ENCODE measurements around the gene EFCAB14.
A peak's percentile ranks its signal among the peaks of the same experiment; 100 is the strongest.

DNA sequence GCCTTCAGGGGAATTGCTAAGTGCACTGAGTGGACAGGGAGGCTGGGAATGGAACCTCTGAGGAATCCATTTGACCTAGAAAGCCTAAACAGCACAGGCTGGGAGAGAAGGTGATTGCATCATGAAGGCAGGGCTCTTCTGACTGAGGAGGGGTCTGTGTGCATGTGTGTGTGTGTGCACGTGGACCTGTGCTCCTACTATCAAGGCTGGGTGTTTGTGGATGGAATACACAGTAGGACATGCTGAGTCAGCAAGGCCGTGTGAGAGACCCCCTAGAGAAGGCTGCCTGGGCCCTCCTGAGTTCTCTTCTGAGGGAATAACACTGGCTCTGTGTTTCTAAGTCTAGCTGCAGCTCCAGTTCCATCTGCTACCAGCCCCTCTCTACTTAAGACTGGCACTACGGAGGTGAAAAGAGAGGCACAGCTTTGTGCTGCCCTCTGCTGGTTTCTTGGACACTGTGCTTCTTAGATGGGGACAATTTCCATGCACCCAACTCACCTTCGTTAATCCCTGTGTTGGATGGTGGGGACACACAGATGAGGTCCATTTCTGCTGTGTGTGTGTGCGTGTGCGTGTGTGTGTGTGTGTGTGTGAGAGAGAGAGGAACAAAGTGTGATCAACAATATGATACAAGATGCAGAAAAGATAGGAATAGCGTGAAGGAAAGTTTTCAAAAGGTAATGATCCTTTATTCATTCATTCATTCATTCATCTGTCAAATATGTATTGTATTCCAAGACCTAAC is 6.2 kb upstream of the EFCAB14 start:
- TF ChIP-seq, protein P1, sequence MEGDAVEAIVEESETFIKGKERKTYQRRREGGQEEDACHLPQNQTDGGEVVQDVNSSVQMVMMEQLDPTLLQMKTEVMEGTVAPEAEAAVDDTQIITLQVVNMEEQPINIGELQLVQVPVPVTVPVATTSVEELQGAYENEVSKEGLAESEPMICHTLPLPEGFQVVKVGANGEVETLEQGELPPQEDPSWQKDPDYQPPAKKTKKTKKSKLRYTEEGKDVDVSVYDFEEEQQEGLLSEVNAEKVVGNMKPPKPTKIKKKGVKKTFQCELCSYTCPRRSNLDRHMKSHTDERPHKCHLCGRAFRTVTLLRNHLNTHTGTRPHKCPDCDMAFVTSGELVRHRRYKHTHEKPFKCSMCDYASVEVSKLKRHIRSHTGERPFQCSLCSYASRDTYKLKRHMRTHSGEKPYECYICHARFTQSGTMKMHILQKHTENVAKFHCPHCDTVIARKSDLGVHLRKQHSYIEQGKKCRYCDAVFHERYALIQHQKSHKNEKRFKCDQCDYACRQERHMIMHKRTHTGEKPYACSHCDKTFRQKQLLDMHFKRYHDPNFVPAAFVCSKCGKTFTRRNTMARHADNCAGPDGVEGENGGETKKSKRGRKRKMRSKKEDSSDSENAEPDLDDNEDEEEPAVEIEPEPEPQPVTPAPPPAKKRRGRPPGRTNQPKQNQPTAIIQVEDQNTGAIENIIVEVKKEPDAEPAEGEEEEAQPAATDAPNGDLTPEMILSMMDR (IDR thresholded peaks at IDR 0.05; ENCODE audit: extremely low read depth in 1 of 2, insufficient read depth in 1 of 2, low read depth in 1 of 2, low read length in 2 of 2) = peak; percentile 81 to 83
- TF ChIP-seq, protein P2, sequence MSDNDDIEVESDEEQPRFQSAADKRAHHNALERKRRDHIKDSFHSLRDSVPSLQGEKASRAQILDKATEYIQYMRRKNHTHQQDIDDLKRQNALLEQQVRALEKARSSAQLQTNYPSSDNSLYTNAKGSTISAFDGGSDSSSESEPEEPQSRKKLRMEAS (IDR thresholded peaks at IDR 0.05; ENCODE audit: insufficient read depth, insufficient read length) = no peak
- no peak for TF ChIP-seq POLR2A (IDR thresholded peaks at IDR 0.05; ENCODE audit: low read depth, low read length)
- no peak for TF ChIP-seq POLR2AphosphoS5 (IDR thresholded peaks at IDR 0.05; ENCODE audit: insufficient read depth, low read depth, low read length)
- TF ChIP-seq MYC (IDR thresholded peaks at IDR 0.05; ENCODE audit: low read depth, low read length) = no peak

Measured in endothelial cell of umbilical vein (primary cell).